Mesodermal cell (in vitro differentiated cells): ENCODE measurements around the gene NKAIN2.
A peak's percentile ranks its signal among the peaks of the same experiment; 100 is the strongest.

ENCODE experiments used
- H3K27ac ChIP-seq: 2 replicates; pipeline ENCODE4 v1.7.0; 2013; ENCODE audit warnings: mild to moderate bottlenecking, low read depth, low read length, moderate library complexity; ENCODE audit not compliant: severe bottlenecking
- H3K36me3 ChIP-seq: 2 replicates; pipeline ENCODE4 v1.7.1; 2013; ENCODE audit warnings: mild to moderate bottlenecking, low read length, moderate library complexity; ENCODE audit not compliant: control insufficient read depth, insufficient read depth
- H3K4me1 ChIP-seq: one replicate; pipeline ENCODE4 v1.7.1; 2013; ENCODE audit warnings: mild to moderate bottlenecking, low read length; ENCODE audit not compliant: insufficient read depth, control insufficient read depth, poor library complexity, severe bottlenecking
- H3K4me3 ChIP-seq: 2 replicates; pipeline ENCODE4 v1.7.0; 2013; ENCODE audit warnings: low read length, control low read depth, mild to moderate bottlenecking; ENCODE audit not compliant: insufficient read depth, poor library complexity, severe bottlenecking; ENCODE audit errors: extremely low read depth
- H3K9me3 ChIP-seq: 2 replicates; pipeline ENCODE4 v1.7.1; 2013; ENCODE audit warnings: mild to moderate bottlenecking, low read length, moderate library complexity; ENCODE audit not compliant: control insufficient read depth
- WGBS, 2 experiments: methylation state at CpG; one replicate each; pipeline ENCODE4 v1.1.5; 2013; ENCODE audit warnings: missing lambda C conversion rate in 2 of 2; ENCODE audit not compliant: insufficient coverage in 2 of 2; 5-methylcytosine and 5-hydroxymethylcytosine counted together

Gene NKAIN2

DNA sequence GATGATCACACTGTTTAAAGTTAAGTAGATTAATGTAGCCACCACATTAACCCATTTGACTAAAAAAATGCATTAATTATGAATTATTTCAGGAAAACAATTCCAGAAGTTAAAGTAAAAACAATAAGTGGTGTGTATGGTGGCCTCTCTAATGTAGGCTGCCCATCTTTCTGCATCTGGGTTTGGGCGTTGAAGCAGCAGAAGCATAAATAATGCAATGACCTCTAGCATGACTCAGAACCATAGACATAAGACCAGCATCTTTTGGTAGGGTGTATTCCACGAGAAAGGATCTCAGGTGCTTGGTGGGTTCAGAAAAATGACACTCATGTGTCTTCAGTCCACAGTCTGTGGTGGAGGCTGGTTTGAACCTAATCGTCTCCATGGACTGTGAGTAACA lies 18.6 kb upstream of the NKAIN2 start:
- Histone ChIP-seq H3K27ac (no peak overlapping the region), H3K9me3 (no peaks in the 10 kb centered on the region), H3K36me3 (no peaks in the 10 kb centered on the region), H3K4me1 (no peaks in the 10 kb centered on the region), H3K4me3 (no peak overlapping the region)
- 87 to 90% methylated on average over 1 to 3 of the region's 3 CpGs for WGBS, 2 experiments

DNA sequence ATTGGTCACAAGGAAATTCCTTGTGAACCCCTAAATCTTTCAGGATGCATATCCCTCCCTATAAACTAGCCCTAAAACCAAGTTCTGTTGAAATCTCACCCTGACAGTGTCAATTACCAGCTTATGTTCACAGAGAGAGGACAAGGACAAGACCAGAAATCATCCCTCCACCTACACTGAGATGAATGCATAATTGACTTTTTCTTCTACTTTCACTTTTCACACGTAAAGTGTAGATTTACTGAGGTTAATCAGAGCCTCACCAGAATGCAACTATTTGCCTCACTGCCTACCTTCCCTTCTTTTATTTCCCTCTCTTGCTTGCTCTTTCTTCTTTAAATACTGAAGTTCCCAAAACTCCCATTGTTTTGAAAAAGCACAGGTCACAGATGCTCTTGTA lies 15.3 kb upstream of the NKAIN2 start:
- H3K27ac ChIP-seq, result no peak overlapping the region
- H3K4me1 ChIP-seq, result no peaks in the 10 kb centered on the region
- no peaks in the 10 kb centered on the region for H3K9me3 ChIP-seq
- H3K36me3 ChIP-seq, result no peaks in the 10 kb centered on the region
- WGBS, 2 experiments, result 100% methylated on average over 1 of the region's 1 CpG
- no peak overlapping the region for H3K4me3 ChIP-seq

DNA sequence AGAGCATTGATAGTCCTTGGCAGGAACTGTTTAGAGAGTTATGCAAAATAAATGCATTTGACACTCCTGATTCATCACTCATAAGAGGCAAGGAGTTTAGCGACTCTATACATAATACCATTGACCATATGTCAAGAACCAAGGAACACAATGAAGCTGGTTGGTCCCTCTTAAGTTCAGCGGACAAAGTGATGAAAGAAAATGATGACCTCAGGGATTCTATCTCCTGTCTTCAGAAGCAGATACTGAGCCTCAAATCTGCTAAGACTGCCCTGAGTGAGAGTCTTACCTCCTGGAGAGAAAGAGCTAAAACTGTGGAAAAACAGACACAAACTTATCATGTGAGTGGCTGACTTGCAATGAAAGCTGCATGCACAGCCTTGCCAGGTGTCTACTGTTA lies 9.5 kb upstream of the NKAIN2 start:
- 90% methylated on average over 1 of the region's 2 CpGs; no CpG with 5 or more reads in 1 of the 2 experiments for WGBS, 2 experiments
- Histone ChIP-seq H3K4me1 (no peaks in the 10 kb centered on the region), H3K36me3 (no peaks in the 10 kb centered on the region), H3K4me3 (no peak overlapping the region), H3K27ac (no peak overlapping the region), H3K9me3 (no peaks in the 10 kb centered on the region)

DNA sequence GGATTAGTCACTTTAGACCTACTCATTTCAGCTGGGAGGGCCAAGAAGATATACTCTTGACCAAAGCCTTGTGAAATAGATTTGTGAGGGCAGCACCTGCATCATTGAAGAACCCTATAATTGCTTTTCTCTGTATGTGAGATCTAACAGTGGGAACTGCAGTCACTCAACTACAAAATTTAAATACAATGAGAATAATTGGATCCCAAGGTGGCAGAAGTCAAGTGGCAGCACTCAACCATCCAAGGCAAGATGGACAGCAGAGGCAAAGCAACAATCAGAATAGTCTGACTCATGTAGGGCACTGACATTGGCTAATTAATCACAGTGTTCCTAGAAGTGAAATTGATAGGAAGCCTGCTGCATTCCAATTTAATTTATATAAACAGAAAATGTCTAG lies 8.9 kb upstream of the NKAIN2 start:
- H3K4me1 ChIP-seq, result no peaks in the 10 kb centered on the region
- H3K4me3 ChIP-seq, result no peak overlapping the region
- H3K27ac ChIP-seq, result no peak overlapping the region
- no peaks in the 10 kb centered on the region for H3K9me3 ChIP-seq
- no peaks in the 10 kb centered on the region for H3K36me3 ChIP-seq

DNA sequence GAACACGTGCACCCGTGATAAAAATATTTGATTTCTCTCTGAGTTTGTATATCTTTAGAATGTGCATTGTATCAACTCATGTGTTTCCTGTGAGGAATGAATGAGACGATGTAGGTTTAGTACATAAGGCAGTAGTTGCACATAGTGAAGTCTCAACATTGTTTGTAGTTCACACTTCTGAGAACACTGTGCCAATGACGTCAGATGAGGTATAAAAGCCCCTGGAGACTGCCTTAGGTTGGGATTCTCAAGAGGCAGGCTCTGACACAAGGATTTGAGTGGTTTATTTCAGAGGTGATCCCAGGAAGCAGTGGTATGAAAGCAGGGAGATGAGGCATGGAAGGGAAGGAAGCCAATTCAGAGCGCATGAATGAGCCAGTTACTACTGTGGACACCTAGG lies 2.6 kb upstream of the NKAIN2 start:
- no peaks in the 10 kb centered on the region for H3K36me3 ChIP-seq
- no peak overlapping the region for H3K27ac ChIP-seq
- H3K4me3 ChIP-seq, result no peak overlapping the region
- H3K4me1 ChIP-seq, result no peaks in the 10 kb centered on the region
- no peaks in the 10 kb centered on the region for H3K9me3 ChIP-seq
- 84 to 96% methylated on average over 2 to 3 of the region's 5 CpGs for WGBS, 2 experiments

DNA sequence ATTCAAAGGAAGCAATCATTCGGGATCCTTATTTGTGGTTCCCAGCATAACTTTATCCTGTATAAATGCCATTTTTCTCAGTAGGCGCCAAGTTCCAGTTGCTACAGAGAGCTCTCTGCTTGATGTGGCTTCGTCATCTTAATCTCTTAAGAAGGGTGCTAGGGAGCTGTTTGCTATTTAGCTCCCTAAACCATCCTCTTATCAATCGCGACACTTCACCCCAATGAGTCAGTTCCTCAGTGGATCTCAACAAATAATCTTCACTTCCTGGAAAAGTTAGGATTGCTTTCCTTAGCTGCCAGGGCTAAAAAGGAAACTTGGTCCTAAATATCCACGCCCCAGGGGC lies 1.3 kb upstream of the NKAIN2 start:
- H3K27ac ChIP-seq, result no peak overlapping the region
- WGBS, 2 experiments, result 45 to 55% methylated on average over 4 to 6 of the region's 6 CpGs
- H3K4me3 ChIP-seq, result no peak overlapping the region
- H3K36me3 ChIP-seq, result no peaks in the 10 kb centered on the region
- no peaks in the 10 kb centered on the region for H3K9me3 ChIP-seq
- H3K4me1 ChIP-seq, result no peaks in the 10 kb centered on the region

DNA sequence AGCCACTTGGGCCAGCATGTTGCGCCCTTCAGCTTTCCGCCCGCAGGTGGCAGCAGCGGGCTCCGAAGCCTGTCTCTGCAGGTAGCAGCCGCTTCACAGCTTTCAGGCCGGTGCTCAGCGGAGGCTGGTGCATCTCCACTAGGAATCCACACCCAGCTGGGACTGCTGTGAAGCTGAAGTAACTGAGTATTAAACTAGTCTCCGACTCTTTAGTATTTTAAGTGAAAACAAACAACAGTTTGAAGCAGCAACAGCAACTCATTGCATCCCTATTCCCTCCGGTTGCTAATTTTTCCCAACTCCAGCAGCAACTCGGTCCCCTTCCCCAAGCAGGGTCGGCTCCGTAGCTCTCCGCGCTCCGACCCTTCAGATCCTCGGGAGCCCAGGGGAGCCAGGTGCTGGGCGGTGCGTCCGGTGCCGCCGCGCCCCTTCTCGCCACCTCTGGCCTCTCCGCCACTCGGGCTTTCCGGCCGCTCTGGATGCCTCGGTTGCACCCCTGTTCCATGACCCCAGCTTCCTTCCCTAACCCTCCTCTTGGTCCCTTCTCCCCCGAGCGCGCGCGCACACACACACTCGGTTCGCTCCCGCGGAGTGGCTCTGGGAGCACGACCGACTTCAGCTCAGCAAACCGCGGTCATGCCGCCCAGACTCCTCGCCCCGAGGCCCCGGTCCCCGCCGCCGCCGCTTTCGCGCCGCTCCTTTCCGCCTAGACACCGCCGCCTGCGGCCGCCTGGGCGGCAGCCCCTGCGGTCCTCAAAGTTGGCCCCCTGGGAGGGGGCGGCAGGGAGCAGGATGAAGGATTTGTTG lies 765 bp upstream of the NKAIN2 start:
- Histone ChIP-seq H3K9me3 (no peaks in the 10 kb centered on the region), H3K27ac (no peak overlapping the region), H3K4me3 (peak overlapping the region; percentile 52), H3K4me1 (no peaks in the 10 kb centered on the region), H3K36me3 (no peaks in the 10 kb centered on the region)
- 0 to 1% methylated on average over 33 to 39 of the region's 61 CpGs for WGBS, 2 experiments

DNA sequence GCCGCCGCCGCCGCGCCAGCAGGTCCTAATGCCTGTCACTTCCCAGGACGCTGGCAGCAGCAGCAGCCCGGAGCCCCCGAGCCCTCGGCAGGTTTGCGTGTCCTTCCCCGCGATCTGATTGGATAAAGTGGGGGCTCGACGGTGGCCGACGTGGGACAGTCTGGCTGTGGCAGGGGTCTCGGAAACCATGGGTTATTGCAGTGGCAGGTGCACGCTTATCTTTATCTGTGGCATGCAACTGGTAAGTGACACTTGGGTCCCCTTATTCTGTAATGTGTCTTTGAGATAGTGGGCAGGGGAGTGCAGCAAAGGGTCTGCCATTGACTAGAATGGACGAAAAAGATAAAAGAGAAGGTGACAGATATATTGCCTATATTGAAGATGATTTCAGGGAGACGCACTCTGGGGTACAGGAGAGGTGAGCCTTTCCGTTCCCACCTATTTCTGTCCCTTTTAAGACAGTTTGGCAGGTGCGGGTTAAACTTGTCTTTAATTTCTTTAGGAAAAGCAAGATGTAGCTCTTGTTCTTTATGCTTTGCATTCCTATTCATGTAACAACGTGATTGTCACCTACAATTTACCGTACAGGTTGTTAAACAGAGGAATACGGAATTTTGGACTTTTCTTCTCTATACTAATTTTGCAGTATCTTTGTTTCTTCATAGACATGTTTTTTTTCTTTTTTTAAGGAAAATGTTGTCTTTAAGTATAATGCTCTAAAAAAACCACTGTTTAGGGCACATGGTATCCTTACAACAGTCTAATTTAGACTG lies 535 bp downstream of the NKAIN2 start:
- Histone ChIP-seq H3K27ac (no peak overlapping the region), H3K9me3 (no peaks in the 10 kb centered on the region), H3K36me3 (no peaks in the 10 kb centered on the region), H3K4me3 (peak overlapping the region; percentile 29), H3K4me1 (no peaks in the 10 kb centered on the region)
- 4 to 9% methylated on average over 17 to 19 of the region's 25 CpGs for WGBS, 2 experiments

DNA sequence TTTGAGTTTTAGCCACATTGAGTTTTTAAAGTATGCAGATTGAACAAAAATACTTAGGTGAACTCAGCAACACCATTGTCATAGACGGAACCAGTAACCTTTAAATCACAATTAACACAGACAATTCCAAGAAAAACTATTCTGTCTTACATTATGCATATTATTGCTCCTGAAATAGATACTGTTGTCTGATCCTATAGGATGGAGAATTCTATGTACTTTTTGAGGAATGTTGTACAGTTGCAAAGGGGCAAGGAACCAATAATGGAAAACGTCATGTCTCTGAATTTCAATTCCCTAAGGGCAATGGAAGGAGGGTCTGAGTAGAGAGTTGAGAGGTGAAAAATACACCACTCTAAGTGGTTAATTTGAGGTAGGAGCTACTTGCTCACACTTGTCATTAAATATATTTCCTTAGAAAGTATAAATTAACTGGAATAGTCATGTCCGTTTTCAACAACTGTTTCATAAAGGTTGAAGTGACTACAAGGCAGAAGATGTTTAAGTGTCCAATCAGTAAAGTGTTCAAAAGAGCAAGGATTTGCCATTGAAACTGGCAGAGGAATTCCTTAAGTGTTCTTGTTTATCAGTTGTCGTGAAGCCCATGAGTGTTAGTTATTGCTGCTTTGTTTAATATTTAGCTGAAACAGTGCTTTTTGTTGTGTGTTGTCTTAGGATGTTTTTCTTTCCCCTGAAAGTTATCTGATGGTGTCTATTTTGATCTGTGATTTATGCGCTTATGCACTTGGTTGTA lies 1.3 kb downstream of the NKAIN2 start:
- 61 to 75% methylated on average over 2 to 3 of the region's 5 CpGs for WGBS, 2 experiments
- Histone ChIP-seq H3K9me3 (no peaks in the 10 kb centered on the region), H3K4me3 (no peak overlapping the region), H3K27ac (no peak overlapping the region), H3K4me1 (no peaks in the 10 kb centered on the region), H3K36me3 (no peaks in the 10 kb centered on the region)

DNA sequence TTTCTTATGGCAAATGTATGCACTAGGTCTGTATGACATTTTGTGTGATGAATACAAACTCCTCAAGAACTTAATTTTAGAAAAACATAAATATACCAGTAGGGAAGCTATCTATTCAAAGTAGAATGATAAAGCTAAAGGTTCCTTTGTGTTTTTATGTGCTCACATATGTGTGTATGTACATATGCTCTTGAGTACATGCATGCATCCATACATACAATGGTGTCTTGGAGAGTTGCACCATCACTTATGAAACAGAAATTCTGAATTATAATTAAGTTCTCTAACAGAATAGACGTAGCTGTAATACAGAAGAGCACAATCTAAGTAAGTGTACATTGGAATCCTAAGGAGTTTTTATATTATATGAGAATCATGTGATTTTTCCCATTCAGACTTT lies 2.3 kb downstream of the NKAIN2 start:
- Histone ChIP-seq H3K4me1 (no peaks in the 10 kb centered on the region), H3K36me3 (no peaks in the 10 kb centered on the region), H3K4me3 (no peak overlapping the region), H3K27ac (no peak overlapping the region), H3K9me3 (no peaks in the 10 kb centered on the region)
- WGBS, 2 experiments, result no CpG with 5 or more reads among the region's 1 CpG
